Endothelial cell (in vitro differentiated cells): ENCODE measurements around the gene CETN1. TPM values are rescaled to one million over a fixed set of nuclear protein-coding genes. Genes with fewer than 3 reads are reported as not detected.

ENCODE experiments used
- DNase-seq: peaks from one replicate; pipeline ENCODE4 v3.0.0; 2021; ENCODE audit warnings: low spot score
- H3K27ac Mint-ChIP-seq: one replicate; pipeline ENCODE4 v1.8.0; 2021; ENCODE audit warnings: mixed read lengths, inconsistent platforms; ENCODE audit not compliant: unreplicated experiment
- H3K27me3 Mint-ChIP-seq: one replicate; pipeline ENCODE4 v1.8.0; 2021; ENCODE audit warnings: mild to moderate bottlenecking, moderate library complexity, mixed read lengths, inconsistent platforms; ENCODE audit not compliant: unreplicated experiment
- H3K36me3 Mint-ChIP-seq: one replicate; pipeline ENCODE4 v1.8.0; 2021; ENCODE audit warnings: mild to moderate bottlenecking, low read depth, mixed read lengths, inconsistent platforms; ENCODE audit not compliant: unreplicated experiment
- H3K4me1 Mint-ChIP-seq: one replicate; pipeline ENCODE4 v1.8.0; 2021; ENCODE audit warnings: mild to moderate bottlenecking, mixed read lengths, inconsistent platforms; ENCODE audit not compliant: unreplicated experiment
- H3K4me3 Mint-ChIP-seq: one replicate; pipeline ENCODE4 v1.8.0; 2021; ENCODE audit warnings: mild to moderate bottlenecking, mixed read lengths, inconsistent platforms; ENCODE audit not compliant: unreplicated experiment
- H3K9me3 Mint-ChIP-seq: one replicate; pipeline ENCODE4 v1.8.0; 2021; ENCODE audit warnings: mixed read lengths, inconsistent platforms; ENCODE audit not compliant: unreplicated experiment
- CTCF ChIP-seq: fragments of 200-600 bp; sonication (generic); IDR thresholded peaks from one replicate; pipeline ENCODE4 v1.5.0; 2021; ENCODE audit warnings: antibody characterized with exemption; ENCODE audit not compliant: unreplicated experiment
- total RNA-seq: library from RNA; stranded (reverse); fragmentation: NEBNext Ultra II Directional; extraction: Animal tissue kit (Norgen Biotek cat#: 25700); gene quantifications from one replicate; pipeline ENCODE4 v1.2.1, GENCODE V29; 2021; ENCODE audit not compliant: unreplicated experiment

Gene CETN1
- total RNA-seq, 1 donor from 2014 or later: not detected

- no peak overlapping the region for H3K4me3 Mint-ChIP-seq
These were observed 2.3 kb downstream of the CETN1 start for GRCh38 chr18:582465-582864.

GRCh38 chr18:595068-595467 is 14.9 kb downstream of the CETN1 start:
- Mint-ChIP-seq H3K9me3 (no peaks in the 10 kb centered on the region), H3K36me3 (no peaks in the 10 kb centered on the region), H3K27ac (no peak overlapping the region), H3K27me3 (peaks cover 4% of the 10 kb centered on the region), H3K4me1 (peaks cover 9% of the 10 kb centered on the region), H3K4me3 (no peak overlapping the region)
- TF ChIP-seq CTCF: no peak
- no peak for DNase-seq

More at GRCh38 chr18:582465-582864, 2.3 kb downstream of the CETN1 start:
- H3K27ac Mint-ChIP-seq: no peak overlapping the region
- H3K9me3 Mint-ChIP-seq: peaks cover 5% of the 10 kb centered on the region
- no peaks in the 10 kb centered on the region for H3K4me1 Mint-ChIP-seq
- peaks cover 7% of the 10 kb centered on the region for H3K36me3 Mint-ChIP-seq
- no peaks in the 10 kb centered on the region for H3K27me3 Mint-ChIP-seq
- no peak for TF ChIP-seq CTCF
- DNase-seq: no peak

GRCh38 chr18:595571-595970 is 15.4 kb downstream of the CETN1 start:
- Mint-ChIP-seq H3K36me3 (no peaks in the 10 kb centered on the region), H3K27ac (no peak overlapping the region), H3K27me3 (peaks cover 4% of the 10 kb centered on the region), H3K4me3 (no peak overlapping the region), H3K9me3 (no peaks in the 10 kb centered on the region), H3K4me1 (peaks cover 9% of the 10 kb centered on the region)
- DNase-seq: no peak
- TF ChIP-seq CTCF: no peak

GRCh38 chr18:596288-596881 is 16.2 kb downstream of the CETN1 start:
- no peak overlapping the region for H3K27ac Mint-ChIP-seq
- no peaks in the 10 kb centered on the region for H3K9me3 Mint-ChIP-seq
- DNase-seq: no peak
- H3K4me3 Mint-ChIP-seq: no peak overlapping the region
- TF ChIP-seq CTCF: no peak
- peaks cover 9% of the 10 kb centered on the region for H3K4me1 Mint-ChIP-seq
- no peaks in the 10 kb centered on the region for H3K36me3 Mint-ChIP-seq
- H3K27me3 Mint-ChIP-seq: peaks cover 4% of the 10 kb centered on the region

GRCh38 chr18:598124-598589 is 18.0 kb downstream of the CETN1 start:
- Mint-ChIP-seq H3K27ac (no peak overlapping the region), H3K36me3 (no peaks in the 10 kb centered on the region), H3K4me3 (no peak overlapping the region), H3K9me3 (no peaks in the 10 kb centered on the region), H3K27me3 (peaks cover 2% of the 10 kb centered on the region), H3K4me1 (peaks cover 9% of the 10 kb centered on the region)
- TF ChIP-seq CTCF: no peak
- DNase-seq: no peak
